ENCODE measurements around the gene PPAT. TPM values are rescaled to one million over a fixed set of nuclear protein-coding genes. Genes with fewer than 3 reads are reported as not detected.
"Not testable (repeated sequence)": the region's sequence is repeated elsewhere in the genome, so short reads cannot be mapped to it uniquely, and the experiment has no call there.

Gene PPAT
- 2.3 TPM for total RNA-seq
- long read RNA-seq, partial matches to known transcripts: 0 of 4 reads
- long read RNA-seq, other reads (novel, unspliced or antisense): 0 of 4 reads

GRCh38 chr4:56435140-56435926 lies at the start of gene PPAT:
TSS of gene PPAT (minus strand) at chr4:56435615. CDS start at chr4:56435477, 138 bp downstream.
- intact Hi-C loops (cut with DNase I): loop anchor here (1.0 to 10.0 kb wide), 4 partner anchors 32 to 369 kb away; partner anchors contain the start of genes AASDH and SRP72
- peak; percentile 99 for DNase-seq (ENCODE audit: low spot score)

GRCh38 chr4:56480691-56481090 lies 45.3 kb upstream of the PPAT start:
- DNase-seq (ENCODE audit: low spot score): no peak
- intact Hi-C loops (cut with DNase I): no loop called here

GRCh38 chr4:56477192-56477702 lies 41.8 kb upstream of the PPAT start:
- intact Hi-C loops (cut with DNase I): no loop called here
- no peak for DNase-seq (ENCODE audit: low spot score)

DNA sequence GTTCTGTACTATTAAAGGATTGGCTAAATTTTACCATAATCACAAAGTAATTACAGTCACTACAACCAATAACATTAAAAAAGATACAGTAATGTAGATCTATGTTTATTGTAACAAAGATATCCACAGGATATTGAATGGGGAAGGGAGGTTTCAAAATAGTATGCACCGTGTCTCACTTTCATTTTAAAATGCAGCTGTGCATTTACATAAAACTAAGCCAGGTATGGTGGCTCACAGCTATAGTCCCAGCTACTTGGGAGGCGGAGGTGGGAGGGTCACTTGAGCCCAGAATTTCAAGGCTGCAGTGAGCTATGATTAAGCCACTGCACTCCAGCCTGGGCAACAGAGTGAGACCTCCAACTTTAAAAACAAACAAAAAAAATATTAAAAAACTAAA lies 40.5 kb upstream of the PPAT start:
- intact Hi-C loops (cut with DNase I): no loop called here
- no peak for DNase-seq (ENCODE audit: low spot score)

- DNase-seq (ENCODE audit: low spot score): no peak
- intact Hi-C loops (cut with DNase I): no loop called here
These were observed 34.2 kb upstream of the PPAT start for GRCh38 chr4:56469489-56470210.

GRCh38 chr4:56468097-56468422 lies 32.6 kb upstream of the PPAT start:
- DNase-seq (ENCODE audit: low spot score): no peak
- intact Hi-C loops (cut with DNase I): no loop called here

- peak; percentile 96 for DNase-seq (ENCODE audit: low spot score)
- intact Hi-C loops (cut with DNase I): loop anchor here (1.0 kb wide), 2 partner anchors 32 to 43 kb away; partner anchors contain the start of gene PPAT
These were observed 32.1 kb upstream of the PPAT start, which contains the start of gene SRP72 for GRCh38 chr4:56467284-56468096. TSS of gene SRP72 (plus strand) at chr4:56467617. CDS start at chr4:56467636, 19 bp downstream.

GRCh38 chr4:56466910-56467283 lies 31.5 kb upstream of the PPAT start:
- DNase-seq (ENCODE audit: low spot score): no peak
- intact Hi-C loops (cut with DNase I): loop anchor here (1.0 kb wide), 2 partner anchors 32 to 43 kb away; partner anchors contain the start of gene PPAT

DNA sequence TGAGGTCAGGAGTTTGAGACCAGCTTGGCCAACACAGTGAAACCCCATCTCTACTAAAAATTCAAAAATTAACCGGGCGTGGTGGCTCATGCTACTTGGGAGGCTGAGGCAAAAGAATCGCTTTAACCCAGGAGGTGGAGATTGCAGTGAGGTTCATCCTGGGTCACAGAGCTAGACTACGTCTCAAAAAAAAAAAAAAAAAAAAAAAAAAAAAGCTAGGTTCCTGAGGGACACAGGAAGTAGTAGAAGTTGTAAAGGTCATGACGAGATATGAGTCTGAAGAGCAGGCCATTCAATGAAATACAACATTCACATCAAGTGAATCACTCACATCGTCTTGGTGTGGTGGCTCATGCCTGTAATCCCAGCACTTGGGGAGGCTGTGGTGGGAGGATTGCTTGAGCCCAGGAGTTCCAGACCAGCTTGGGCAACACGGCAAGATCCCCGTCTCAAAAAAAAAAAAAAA lies 30.9 kb upstream of the PPAT start:
- intact Hi-C loops (cut with DNase I): not testable (repeated sequence)

GRCh38 chr4:56465599-56466295 lies 30.3 kb upstream of the PPAT start:
- intact Hi-C loops (cut with DNase I): no loop called here

More for the DNA sequence above, 30.9 kb upstream of the PPAT start:
- DNase-seq (ENCODE audit: low spot score): not testable (repeated sequence)

DNA sequence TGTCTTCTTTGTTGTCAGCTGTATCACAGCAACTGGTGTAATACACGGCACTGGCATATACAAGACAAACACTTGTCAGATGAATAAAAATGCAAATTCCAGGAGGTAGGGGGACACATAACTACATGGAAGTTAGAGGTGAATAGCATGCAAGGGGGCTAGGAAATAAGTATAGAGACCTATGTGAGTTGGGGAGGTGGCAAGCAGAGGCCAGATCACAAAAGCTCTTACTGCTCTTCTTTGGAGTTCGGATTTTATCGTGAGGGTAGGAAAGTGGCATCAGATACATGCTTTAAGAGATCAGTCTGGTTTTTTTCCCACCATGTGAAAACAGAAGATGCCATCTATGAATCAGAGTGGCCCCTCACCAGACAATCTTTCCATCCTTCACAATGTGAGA lies 29.2 kb upstream of the PPAT start:
- intact Hi-C loops (cut with DNase I): no loop called here
- DNase-seq (ENCODE audit: low spot score): no peak

More at GRCh38 chr4:56465599-56466295, 30.3 kb upstream of the PPAT start:
- no peak for DNase-seq (ENCODE audit: low spot score)

DNA sequence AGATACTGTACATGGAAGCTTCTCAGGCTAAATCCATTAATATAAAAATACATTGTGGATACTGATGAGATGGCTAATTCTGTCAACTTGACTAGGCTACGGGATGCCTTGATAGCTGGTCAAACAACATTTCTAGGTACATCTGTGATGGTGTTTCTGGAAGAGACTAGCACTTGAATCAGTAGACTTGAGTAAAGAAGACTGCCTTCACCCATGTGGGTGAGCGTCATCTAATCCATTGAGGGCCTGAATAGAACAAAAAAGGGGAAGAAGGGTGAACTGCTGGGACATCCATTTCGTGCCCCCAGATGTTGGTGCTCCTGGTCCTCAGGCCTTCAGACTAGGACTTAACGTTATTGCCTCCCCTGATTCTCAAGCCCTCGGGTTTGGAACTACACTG lies 28.3 kb upstream of the PPAT start:
- DNase-seq (ENCODE audit: low spot score): no peak
- intact Hi-C loops (cut with DNase I): no loop called here

GRCh38 chr4:56462157-56462556 lies 26.7 kb upstream of the PPAT start:
- intact Hi-C loops (cut with DNase I): no loop called here
- DNase-seq (ENCODE audit: low spot score): no peak

DNA sequence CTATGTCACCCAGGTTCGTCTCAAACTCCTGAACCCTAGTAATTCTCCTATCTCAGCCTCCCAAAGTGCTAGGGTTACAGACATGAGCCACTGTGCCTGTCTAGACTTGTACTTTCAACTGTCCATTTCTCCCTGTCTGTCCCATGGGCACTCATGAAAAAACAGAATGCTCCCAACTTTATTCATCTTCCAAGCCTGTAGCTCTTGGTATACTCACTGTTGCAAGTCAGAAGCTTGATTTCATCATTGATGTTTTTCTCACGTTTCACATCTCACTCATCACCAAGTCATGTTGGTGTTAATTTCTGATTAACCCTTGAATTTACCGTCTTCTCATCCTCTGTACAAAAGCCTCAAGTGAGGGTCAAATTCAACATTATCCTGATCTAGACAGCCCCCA lies 24.7 kb upstream of the PPAT start:
- intact Hi-C loops (cut with DNase I): no loop called here
- DNase-seq (ENCODE audit: low spot score): no peak

GRCh38 chr4:56450342-56450741 lies 14.9 kb upstream of the PPAT start:
- intact Hi-C loops (cut with DNase I): no loop called here
- DNase-seq (ENCODE audit: low spot score): no peak

DNA sequence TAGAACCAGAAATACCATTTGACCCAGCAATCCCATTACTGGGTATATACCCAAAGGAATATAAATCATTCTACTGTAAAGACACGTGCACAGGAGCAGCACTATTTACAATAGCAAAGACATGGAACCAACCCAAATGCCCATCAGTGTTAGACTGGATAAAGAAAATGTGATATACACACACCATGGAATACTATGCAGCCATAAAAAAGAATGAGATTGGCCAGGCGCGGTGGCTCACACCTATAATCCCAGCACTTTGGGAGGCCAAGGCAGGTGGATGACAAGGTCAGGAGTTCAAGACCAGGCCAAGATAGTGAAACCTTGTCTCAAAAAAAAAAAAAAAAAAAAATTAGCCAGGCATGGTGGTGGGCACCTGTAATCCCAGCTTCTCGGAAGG lies 14.1 kb upstream of the PPAT start:
- intact Hi-C loops (cut with DNase I); DNase-seq (ENCODE audit: low spot score): not testable (repeated sequence)

GRCh38 chr4:56448301-56448700 lies 12.9 kb upstream of the PPAT start:
- intact Hi-C loops (cut with DNase I): no loop called here
- no peak for DNase-seq (ENCODE audit: low spot score)

GRCh38 chr4:56445699-56446098 lies 10.3 kb upstream of the PPAT start:
- DNase-seq (ENCODE audit: low spot score): no peak
- intact Hi-C loops (cut with DNase I): no loop called here

DNA sequence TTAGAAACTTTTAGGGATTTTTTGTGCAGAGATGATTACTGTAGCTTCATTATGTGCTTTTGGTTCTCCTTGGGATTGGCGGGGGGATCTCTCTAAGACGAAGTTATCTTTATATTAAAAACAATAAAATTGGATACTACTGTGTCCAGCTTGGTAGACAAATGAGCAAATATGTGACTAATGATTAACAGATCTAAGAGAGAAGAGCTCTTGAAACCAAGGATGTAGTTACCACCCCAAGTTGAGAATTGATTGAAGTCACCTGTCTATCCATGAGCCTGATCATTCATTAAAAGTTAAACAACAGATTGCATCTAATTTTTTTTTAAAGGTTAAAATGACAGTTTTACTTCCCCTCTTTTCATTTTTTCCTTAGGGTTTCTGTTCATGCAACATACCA lies 9.3 kb upstream of the PPAT start:
- intact Hi-C loops (cut with DNase I): no loop called here
- no peak for DNase-seq (ENCODE audit: low spot score)

Measured in cardiac septum (tissue), 1 donor.